Measurements from ENCODE around the gene SLC22A9. TPM values are rescaled to one million over a fixed set of nuclear protein-coding genes. Genes with fewer than 3 reads are reported as not detected.

The SLC22A9 gene
- total RNA-seq, 1 donor from 2014 or later: not detected

DNA sequence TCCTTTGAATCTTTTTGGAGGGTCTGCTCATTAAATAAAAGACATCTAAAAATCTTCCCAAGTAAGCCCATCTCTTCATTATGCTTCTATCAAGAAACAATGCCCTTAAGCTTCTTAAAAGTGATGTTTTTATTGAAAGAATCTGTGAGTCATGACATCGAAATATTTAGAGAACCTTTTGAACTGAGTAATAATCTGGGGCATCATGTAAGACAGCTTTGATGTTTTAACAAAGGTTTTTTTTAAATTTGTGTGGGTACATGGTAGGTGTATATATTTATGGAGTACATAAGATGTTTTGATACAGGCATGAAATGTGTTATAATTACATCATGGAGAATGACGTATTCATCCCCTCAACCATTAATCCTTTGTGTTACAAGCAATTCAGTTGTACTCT is 74.6 kb downstream of the SLC22A9 start:
- intact Hi-C loops (cut with micrococcal nuclease): no loop called here

DNA sequence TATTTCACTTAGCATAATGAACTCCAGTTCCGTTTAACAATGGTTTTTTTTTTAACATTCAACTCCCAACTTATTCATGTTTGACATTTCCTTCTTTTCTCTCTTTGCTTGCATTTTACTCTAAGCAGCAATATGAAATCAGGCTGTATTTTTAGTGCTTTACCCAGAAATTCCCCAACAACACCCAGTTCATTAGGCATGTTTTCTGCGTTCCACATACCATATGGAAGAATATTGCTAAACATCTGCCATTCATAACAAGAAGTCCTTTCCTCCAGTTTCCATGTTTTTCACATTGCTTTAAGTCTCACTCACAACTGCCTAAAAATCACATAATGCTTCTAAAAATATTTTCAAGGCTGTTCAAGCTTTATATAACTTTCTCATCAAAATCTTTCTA is 75.5 kb downstream of the SLC22A9 start:
- intact Hi-C loops (cut with micrococcal nuclease): no loop called here

- intact Hi-C loops (cut with micrococcal nuclease): no loop called here
Measured at GRCh38 chr11:63445720-63446119, 76.1 kb downstream of the SLC22A9 start.

DNA sequence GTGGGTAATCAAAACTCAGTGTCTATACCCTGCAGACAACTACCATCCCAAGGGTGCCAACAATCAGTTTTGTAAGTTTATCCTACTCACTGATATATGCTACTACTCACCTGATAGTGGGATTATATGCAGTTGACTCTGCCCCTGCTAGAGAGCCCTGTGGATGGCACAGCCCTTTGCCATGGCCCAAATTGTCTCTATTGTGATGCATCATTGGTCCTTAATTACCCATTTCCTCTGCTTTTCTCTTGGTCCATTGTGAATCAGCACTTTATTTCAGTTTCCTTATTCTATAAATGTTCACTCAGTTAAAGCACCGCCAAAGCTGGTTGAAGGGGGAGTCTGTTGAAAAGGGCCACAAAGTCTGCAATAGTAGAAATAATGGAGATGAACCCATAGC is 79.1 kb downstream of the SLC22A9 start:
- intact Hi-C loops (cut with micrococcal nuclease): no loop called here

- intact Hi-C loops (cut with micrococcal nuclease): no loop called here
Measured at GRCh38 chr11:63459586-63459985, 90.0 kb downstream of the SLC22A9 start.

Other genes starting within 250 kb of the SLC22A9 start
- not detected in 2 replicates for gene SLC22A24, start 225.6 kb upstream of the SLC22A9 start, total RNA-seq
- gene SLC22A25, start 126.2 kb upstream of the SLC22A9 start, total RNA-seq: not detected in 2 replicates
- not detected in 2 replicates for gene PLAAT5, start 121.4 kb downstream of the SLC22A9 start, total RNA-seq
- gene LGALS12, start 136.3 kb downstream of the SLC22A9 start, total RNA-seq: 0.17 TPM in 1 of 2 replicates, not detected in the other
- 136 and 138 TPM in 2 replicates for gene PLAAT4, start 167.0 kb downstream of the SLC22A9 start, total RNA-seq
- gene PLAAT2, start 193.6 kb downstream of the SLC22A9 start, total RNA-seq: 0.29 TPM in 1 of 2 replicates, not detected in the other
- gene PLAAT3, start 244.6 kb downstream of the SLC22A9 start, total RNA-seq: 2.9 and 3.0 TPM in 2 replicates

Measured in T-helper 1 cell treated with Interleukin-12 subunit alpha and Interleukin-12 subunit beta and Interleukin-4 antibody, amounts not matched to agents 30 ng/mL and 1 ng/mL, for 36 hours (primary cell).